Adrenal gland (tissue), 12 donors: ENCODE data around the gene SNAPIN. TPM values are rescaled to one million over a fixed set of nuclear protein-coding genes. Genes with fewer than 3 reads are reported as not detected.
"Not testable (repeated sequence)": the region's sequence is repeated elsewhere in the genome, so short reads cannot be mapped to it uniquely, and the experiment has no call there.

Source experiments
- DNase-seq, 7 donors: peaks; one replicate each; pipeline ENCODE4 v3.0.0-alpha.2; 2019 to 2020
- H3K27ac ChIP-seq, 5 donors: fragments of 200-600 bp; sonication (generic) in 4 of 5; 1 replicate in 3 of 5; 2 replicates in 2 of 5; pipeline versions ENCODE4 v1.5.1 to v1.8.0; 2016 to 2020; ENCODE audit warnings: mild to moderate bottlenecking in 1 of 5
- H3K27me3 ChIP-seq: fragments of 200-600 bp; 2 replicates; pipeline ENCODE4 v1.8.0; 2021
- H3K36me3 ChIP-seq, 2 donors: fragments of 200-600 bp; replicated peaks in 1 of 2; 1 replicate in 1 of 2; 2 replicates in 1 of 2; pipeline versions ENCODE4 v1.5.1 to v1.8.0; 2018 to 2022
- H3K4me1 ChIP-seq, 2 donors: fragments of 200-600 bp; replicated peaks in 1 of 2; 1 replicate in 1 of 2; 2 replicates in 1 of 2; pipeline versions ENCODE4 v1.5.1 to v1.8.0; 2018 to 2021
- H3K4me3 ChIP-seq, 4 donors: fragments of 200-600 bp; sonication (generic) in 3 of 4; one replicate each; pipeline ENCODE4 v1.5.1; 2016 to 2018
- H3K9me3 ChIP-seq, 3 donors: fragments of 200-600 bp; sonication (generic) in 1 of 3; replicated peaks in 1 of 3; 1 replicate in 2 of 3; 2 replicates in 1 of 3; pipeline versions ENCODE4 v1.5.1 to v1.8.0; 2016 to 2021
- POLR2A ChIP-seq, 2 donors: fragments of 450-650 bp; IDR thresholded peaks; one replicate each; pipeline ENCODE4 v1.6.1; 2017; ENCODE audit warnings: antibody characterized with exemption in 2 of 2, mild to moderate bottlenecking in 2 of 2, moderate library complexity in 1 of 2
- WGBS, 4 donors: extraction: QIAGEN DNeasy Blood & Tissue Kit in 2 of 4; methylation state at CpG; one replicate each; pipeline versions ENCODE4 v1.1.5 to v1.1.7; 2013 to 2017; 5-methylcytosine and 5-hydroxymethylcytosine counted together
- intact Hi-C, 2 donors: fragments of 100-400 bp; cut with DNase I; formaldehyde crosslinking; loops; one replicate each; pipeline versions ENCODE4 v1.14.1 to v1.15.0; 2022 to 2023
- polyA plus RNA-seq, 3 donors: library from polyadenylated mRNA; stranded (reverse); fragments of 200-250 nt in 2 of 3; fragments of 350-450 nt in 1 of 3; fragmentation: Illumina TruSeq in 1 of 3; extraction: RNeasy Lipid Tissue Mini Kit (QIAGEN cat#74804) in 1 of 3; gene quantifications; one replicate each; pipeline ENCODE4 v1.2.3, GENCODE V29; 2013 to 2014
- total RNA-seq, 9 donors: library from RNA; depleted of rRNA in 4 of 9; stranded (reverse); fragments of >200 nt in 4 of 9; fragments of 120-200 nt in 1 of 9; fragmentation: NEBNext Ultra II Directional in 1 of 9; extraction: Animal tissue kit (Norgen Biotek cat#: 25700) in 1 of 9; gene quantifications; one replicate each; pipeline versions ENCODE4 v1.1.0 to v1.2.4, GENCODE V29; 2013 to 2023
- TF ChIP-seq, protein P1 (sequence below), 6 experiments: fragments of 450-650 bp in 4 of 6; fragments of 200-600 bp in 2 of 6; sonication (generic) in 1 of 6; IDR thresholded peaks; 1 replicate in 5 of 6; 2 replicates in 1 of 6; pipeline versions ENCODE4 v1.5.1 to v1.8.0; 2016 to 2021; ENCODE audit warnings: antibody characterized with exemption in 6 of 6, mild to moderate bottlenecking in 2 of 6, moderate library complexity in 1 of 6
- donor health status: healthy with polysubstance abuse.
- donor health status: Bipolar disorder and iron deficiency.
- donor health status: DM: yes; HTN: yes; CAD: no.
- donor health status: DM: no; HTN: no; CAD: no.
- donor health status: DM: no; HTN: no; CAD: no.
- donor health status: DM: yes; HTN: yes; CAD: no.

Gene SNAPIN
- total and polyA plus RNA-seq, 12 donors = 37.7 to 176 (median 70.1) TPM

DNA sequence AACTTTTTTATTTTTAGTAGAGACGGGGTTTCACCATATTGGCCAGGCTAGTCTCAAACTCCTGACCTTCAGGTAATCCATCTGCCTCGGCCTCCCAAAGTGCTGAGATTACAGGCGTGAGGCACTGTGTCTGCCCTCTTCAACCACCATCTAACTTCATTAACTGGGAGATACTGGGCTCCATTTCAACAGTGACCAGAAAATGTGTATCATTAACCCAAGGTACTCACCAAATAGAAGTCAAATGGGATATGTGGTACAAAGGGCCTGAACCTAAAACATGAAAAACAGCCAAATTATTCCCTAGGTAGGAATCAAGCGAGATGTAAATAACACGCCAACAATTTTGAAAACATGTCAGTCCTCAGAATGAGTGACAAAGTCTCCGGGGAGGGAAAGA is 11.1 kb downstream of the SNAPIN start:
- H3K27me3 ChIP-seq = no peaks in the 10 kb centered on the region
- TF ChIP-seq, protein P1, sequence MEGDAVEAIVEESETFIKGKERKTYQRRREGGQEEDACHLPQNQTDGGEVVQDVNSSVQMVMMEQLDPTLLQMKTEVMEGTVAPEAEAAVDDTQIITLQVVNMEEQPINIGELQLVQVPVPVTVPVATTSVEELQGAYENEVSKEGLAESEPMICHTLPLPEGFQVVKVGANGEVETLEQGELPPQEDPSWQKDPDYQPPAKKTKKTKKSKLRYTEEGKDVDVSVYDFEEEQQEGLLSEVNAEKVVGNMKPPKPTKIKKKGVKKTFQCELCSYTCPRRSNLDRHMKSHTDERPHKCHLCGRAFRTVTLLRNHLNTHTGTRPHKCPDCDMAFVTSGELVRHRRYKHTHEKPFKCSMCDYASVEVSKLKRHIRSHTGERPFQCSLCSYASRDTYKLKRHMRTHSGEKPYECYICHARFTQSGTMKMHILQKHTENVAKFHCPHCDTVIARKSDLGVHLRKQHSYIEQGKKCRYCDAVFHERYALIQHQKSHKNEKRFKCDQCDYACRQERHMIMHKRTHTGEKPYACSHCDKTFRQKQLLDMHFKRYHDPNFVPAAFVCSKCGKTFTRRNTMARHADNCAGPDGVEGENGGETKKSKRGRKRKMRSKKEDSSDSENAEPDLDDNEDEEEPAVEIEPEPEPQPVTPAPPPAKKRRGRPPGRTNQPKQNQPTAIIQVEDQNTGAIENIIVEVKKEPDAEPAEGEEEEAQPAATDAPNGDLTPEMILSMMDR (IDR thresholded peaks at IDR 0.05) = no peak
- no peak for TF ChIP-seq POLR2A (IDR thresholded peaks at IDR 0.05)
- WGBS, 4 donors = 70 to 77% (median 76%) methylated on average over 6 of the region's 6 CpGs
- peaks cover 10 to 13% of the 10 kb centered on the region in 2 donors for H3K4me1 ChIP-seq
- DNase-seq = no peak
- peak overlapping the region in 1 of 4 donors; percentile 66 for H3K4me3 ChIP-seq
- intact Hi-C loops = loop anchor here in 1 of 2 donors (10.0 kb wide), 2 partner anchors 95 to 105 kb away; partner anchors contain the start of gene SLC27A3
- H3K27ac ChIP-seq = peak overlapping the region in 1 of 5 donors; percentile 85
- no peaks in the 10 kb centered on the region for H3K9me3 ChIP-seq
- peaks cover 0 to 51% of the 10 kb centered on the region in 2 donors for H3K36me3 ChIP-seq

DNA sequence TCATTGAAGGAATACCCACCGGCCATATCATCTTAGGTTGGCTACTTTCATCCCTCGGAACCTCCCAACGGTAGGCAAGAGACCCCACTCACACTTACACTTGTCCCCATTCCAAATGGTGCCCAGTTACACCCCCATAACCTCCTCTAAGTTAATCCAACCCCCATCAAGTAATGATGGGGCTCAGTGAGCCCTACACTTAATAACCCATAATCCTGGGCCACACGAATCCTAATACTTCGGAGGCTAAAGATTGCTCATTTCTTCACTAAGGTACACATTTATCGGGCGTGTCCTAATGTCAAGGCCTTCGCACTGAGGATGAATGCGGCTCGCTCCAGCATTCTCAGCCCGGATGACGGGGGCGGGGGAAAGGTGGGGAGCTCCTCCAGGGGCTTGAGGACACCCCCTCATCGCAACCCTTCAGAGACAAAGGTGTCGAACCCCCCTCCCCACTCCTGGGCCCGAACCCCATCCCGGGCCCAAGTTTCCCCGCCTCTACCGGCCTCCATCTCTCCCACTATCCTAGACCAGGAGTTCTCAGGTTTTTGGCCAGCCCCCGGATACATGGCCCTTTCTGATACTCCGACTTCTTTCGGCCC is 11.9 kb downstream of the SNAPIN start:
- WGBS, 4 donors = 0 to 2% (median 2%) methylated on average over 21 to 22 of the region's 22 CpGs
- intact Hi-C loops = loop anchor here in 1 of 2 donors (10.0 kb wide), 1 partner anchor 104 kb away; the partner anchor contains the start of gene SLC27A3
- Histone ChIP-seq H3K36me3 (peaks cover 0 to 43% of the 10 kb centered on the region in 2 donors), H3K27me3 (no peaks in the 10 kb centered on the region), H3K4me3 (peak overlapping the region in 3 of 4 donors; percentile 58 to 66 (median 66)), H3K4me1 (peaks cover 10 to 13% of the 10 kb centered on the region in 2 donors), H3K27ac (peak overlapping the region; percentile 70 to 88 (median 77)), H3K9me3 (no peaks in the 10 kb centered on the region)
- TF ChIP-seq, protein P1 (IDR thresholded peaks at IDR 0.05) = no peak
- TF ChIP-seq POLR2A (IDR thresholded peaks at IDR 0.05) = no peak
- peak in 2 of 7 donors; percentile 37 to 51 for DNase-seq

DNA sequence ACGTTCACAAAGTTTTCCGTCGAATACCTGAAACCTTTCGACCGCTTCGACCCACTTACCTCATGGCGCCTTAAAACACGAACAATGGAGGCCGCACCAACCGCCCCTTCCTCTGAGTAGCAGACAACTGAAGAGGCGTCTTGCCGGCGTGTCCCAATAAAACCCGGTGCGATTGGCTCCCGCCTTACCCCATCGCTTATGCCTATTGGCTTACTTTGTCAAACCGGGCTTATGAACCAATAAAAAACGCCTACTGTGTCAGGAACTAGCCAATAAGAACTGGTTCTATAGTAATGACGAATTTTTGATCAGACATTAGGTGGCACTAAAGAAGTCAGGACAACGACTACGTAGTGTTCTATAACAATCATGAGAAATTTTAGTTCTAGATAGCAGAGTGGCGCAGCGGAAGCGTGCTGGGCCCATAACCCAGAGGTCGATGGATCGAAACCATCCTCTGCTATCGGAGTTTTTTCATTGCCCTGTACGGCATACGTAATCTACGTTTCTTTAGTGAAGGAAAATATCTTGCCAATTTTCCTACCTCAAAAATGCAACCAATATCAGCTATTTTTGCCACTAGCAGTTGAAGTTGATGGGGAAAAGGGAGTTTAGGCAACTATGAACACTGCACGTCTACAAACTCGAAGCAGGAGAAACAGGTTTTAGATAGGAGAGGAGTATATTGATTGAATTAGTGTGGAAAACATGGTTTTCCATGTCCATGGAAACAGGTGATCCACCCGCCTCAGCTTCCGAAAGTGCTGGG is 12.5 kb downstream of the SNAPIN start, which contains the start of gene ILF2:
Gene ILF2, minus strand, starts transcription at position 135 of the 769 bp plus-strand sequence. Its CDS starts 71 bp downstream, at position 64.
- Histone ChIP-seq H3K4me1 (peaks cover 10 to 13% of the 10 kb centered on the region in 2 donors), H3K27me3 (no peaks in the 10 kb centered on the region), H3K9me3 (no peaks in the 10 kb centered on the region), H3K36me3 (peaks cover 0 to 37% of the 10 kb centered on the region in 2 donors), H3K27ac (peak within 1 kb of the TSS; percentile 82 to 91 (median 88)), H3K4me3 (peak within 1 kb of the TSS in 3 of 4 donors; percentile 58 to 66 (median 66))
- 0 to 1% (median 0%) methylated on average over 35 of the region's 35 CpGs for WGBS, 4 donors
- intact Hi-C loops = loop anchor here in 1 of 2 donors (10.0 kb wide), 1 partner anchor 104 kb away; the partner anchor contains the start of gene SLC27A3
- TF ChIP-seq, protein P1 (IDR thresholded peaks at IDR 0.05) = peak in 1 of 6 experiments; percentile 4
- TF ChIP-seq POLR2A (IDR thresholded peaks at IDR 0.05) = peak; percentile 66 to 95
- DNase-seq = peak; percentile 97 to 100 (median 98)

DNA sequence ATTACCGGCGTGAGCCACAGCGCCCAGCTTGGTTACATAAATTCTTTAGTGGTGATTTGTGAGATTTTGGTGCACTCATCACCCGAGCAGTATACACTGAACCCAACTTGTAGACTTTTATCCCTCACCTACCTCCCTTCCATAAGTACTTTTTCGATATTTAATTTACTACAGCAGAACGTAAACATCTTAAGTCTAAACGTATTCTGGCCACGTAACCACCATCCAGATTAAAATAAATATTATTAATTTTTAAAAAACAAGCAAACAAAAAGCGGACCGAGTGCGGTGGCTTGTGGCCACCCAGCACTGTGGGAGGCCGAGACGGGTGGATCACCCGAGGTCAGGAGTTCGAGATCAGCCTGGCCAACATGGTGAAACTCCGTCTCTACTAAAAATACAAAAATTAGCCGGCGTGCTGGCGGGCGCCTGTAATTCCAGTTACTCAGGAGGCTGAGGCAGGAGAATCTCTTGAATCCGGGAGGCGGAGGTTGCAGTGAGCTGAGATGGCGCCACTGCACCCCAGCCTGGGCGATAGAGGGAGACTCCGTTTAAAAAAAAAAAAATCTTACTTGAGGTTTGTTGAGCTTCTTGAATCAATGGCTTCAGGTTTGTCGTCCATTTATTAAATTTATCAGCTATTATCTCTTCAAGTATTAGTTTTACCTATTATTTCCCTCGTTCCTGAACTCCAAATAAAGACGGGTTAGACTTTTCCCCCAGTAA is 13.3 kb downstream of the SNAPIN start:
- H3K27ac ChIP-seq = peak overlapping the region; percentile 82 to 91 (median 88)
- peaks cover 0 to 29% of the 10 kb centered on the region in 2 donors for H3K36me3 ChIP-seq
- H3K9me3 ChIP-seq, H3K27me3 ChIP-seq: not testable (repeated sequence)
- peak overlapping the region in 2 of 4 donors; percentile 30 to 60 for H3K4me3 ChIP-seq
- intact Hi-C loops = loop anchor here in 1 of 2 donors (10.0 kb wide), 1 partner anchor 103 kb away; the partner anchor contains the start of gene SLC27A3
- 7 to 14% (median 11%) methylated on average over 28 of the region's 28 CpGs for WGBS, 4 donors
- peaks cover 10 to 13% of the 10 kb centered on the region in 2 donors for H3K4me1 ChIP-seq
- peak; percentile 28 to 85 (median 37) for DNase-seq
